ENCODE measurements around the gene MPP3. TPM values are rescaled to one million over a fixed set of nuclear protein-coding genes. Genes with fewer than 3 reads are reported as not detected.
A peak's percentile ranks its signal among the peaks of the same experiment; 100 is the strongest.

The MPP3 gene
- total and polyA plus RNA-seq, 2 of the 4 experiments (the other 2 are of a cell fraction): 5.7 to 11.9 TPM

- Histone ChIP-seq H3K79me1 (ENCODE audit: low read depth in 1 of 2, low read length in 2 of 2) (no peaks in the 10 kb centered on the region), H2BK120ac (ENCODE audit: low read depth, low read length) (peak overlapping the region; percentile 49; the same call in 1 of the 2 replicates), H4K5ac (ENCODE audit: low read depth, low read length) (no peak overlapping the region), H2AK9ac (replicated peaks; ENCODE audit: low read depth, low read length, poor library complexity) (no peak overlapping the region), H2BK15ac (ENCODE audit: low read depth, low read length) (no peak overlapping the region), H2AFZ (replicated peaks; ENCODE audit: low read length, poor library complexity) (peak overlapping the region; percentile 8), H3K4me1 (ENCODE audit: control insufficient read depth, insufficient read depth, low read length) (peaks cover 5% of the 10 kb centered on the region), H2BK20ac (ENCODE audit: low read depth, low read length) (peak overlapping the region; percentile 71; the same call in 1 of the 2 replicates), H4K91ac (ENCODE audit: insufficient read depth, low read depth, low read length) (no peak overlapping the region), H3K14ac (replicated peaks; ENCODE audit: low read depth, low read length) (peak overlapping the region; percentile 66), H3K23ac (ENCODE audit: low read depth, low read length) (peak overlapping the region; percentile 48; the same call in 1 of the 2 replicates), H3K4me2 (ENCODE audit: low read depth, low read length) (peak overlapping the region; percentile 50; the same call in 1 of the 2 replicates), H3K9me1 (ENCODE audit: insufficient read depth, low read length) (peaks cover 7% of the 10 kb centered on the region), H4K8ac (ENCODE audit: low read depth in 2 of 2, low read length in 2 of 2) (peak overlapping the region in 1 of 2 experiments; percentile 49; a peak in 1 of 4 replicates), H2AK5ac (ENCODE audit: low read depth, low read length) (no peak overlapping the region), H3K4ac (ENCODE audit: low read depth, low read length) (peak overlapping the region; percentile 47; the same call in 1 of the 2 replicates), H3K18ac (ENCODE audit: low read depth, low read length) (no peak overlapping the region), H3K27me3 (ENCODE audit: control insufficient read depth, insufficient read depth, low read length) (no peaks in the 10 kb centered on the region), H3K36me3 (ENCODE audit: control insufficient read depth, insufficient read depth, low read length) (no peaks in the 10 kb centered on the region), H3K27ac (ENCODE audit: insufficient read depth, low read length) (no peak overlapping the region), H3K9ac (ENCODE audit: low read depth, low read length) (no peak overlapping the region), H4K20me1 (ENCODE audit: insufficient read depth, low read length) (no peaks in the 10 kb centered on the region; the same call in 1 of the 2 replicates), H2BK5ac (ENCODE audit: low read depth, low read length, poor library complexity, severe bottlenecking) (no peak overlapping the region), H3K56ac (ENCODE audit: extremely low read depth, insufficient read depth, low read length) (no peak overlapping the region), H3K4me3 (ENCODE audit: insufficient read depth, low read depth, low read length) (no peak overlapping the region), H3K9me3 (ENCODE audit: control insufficient read depth, insufficient read depth, low read length) (no peaks in the 10 kb centered on the region)
- DNase-seq (peak; percentile 83), ATAC-seq (ENCODE audit: low read depth) (peak; percentile 88)
- 50% methylated on average over 2 of the region's 5 CpGs; no CpG with 5 or more reads in 1 of the 2 experiments for WGBS, 2 experiments (ENCODE audit: extremely low coverage in 2 of 2, insufficient read length in 1 of 2)
- POLR2A ChIA-PET (ENCODE audit: unreplicated experiment): no interaction called here
- CTCF ChIA-PET: no interaction called here
- intact Hi-C loops (cut with micrococcal nuclease): loop anchor here (5.0 kb wide), 2 partner anchors 63 to 378 kb away; partner anchors contain the start of gene CD300LG
- in situ Hi-C loops (cut with MboI; ENCODE audit: low sequenced_read_pairs): no loop called here
- BruUV-seq (replicated peaks): no TSS peak
- TF ChIP-seq MAFK (IDR thresholded peaks at IDR 0.05; ENCODE audit: low read depth, low read length): peak; percentile 61
- 0 out of 2 replicates have a peak, but pooled peaks have one; percentile 12 for TF ChIP-seq CTCF (conservative IDR thresholded peaks at IDR 0.05; ENCODE audit: low read depth, low read length)
- no peak for TF ChIP-seq ELK1 (IDR thresholded peaks at IDR 0.05; ENCODE audit: borderline replicate concordance, low read depth, low read length)
- peak; percentile 28; the same call in 1 of the 2 replicates for TF ChIP-seq USF2 (IDR thresholded peaks at IDR 0.05; ENCODE audit: low read depth, low read length)
- dilution Hi-C loops (cut with HindIII; ENCODE audit: low sequenced_read_pairs, unreplicated experiment): no loop called here
Measured at GRCh38 chr17:43784628-43785101, 48.3 kb downstream of the MPP3 start.
